Measurements from ENCODE around the gene SMAD4. TPM values are rescaled to one million over a fixed set of nuclear protein-coding genes. Genes with fewer than 3 reads are reported as not detected.

SMAD4 gene
- total RNA-seq, 1 experiment from 2014 or later, result 96.3 TPM

GRCh38 chr18:51054764-51055163 is 24.8 kb downstream of the SMAD4 start:
- intact Hi-C loops (cut with micrococcal nuclease), result loop anchor here (10.0 kb wide), 1 partner anchor 550 kb away; no protein-coding TSS in a partner anchor
- no peak overlapping the region for H3K4me2 ChIP-seq (ENCODE audit: low read length)
- H4K20me1 ChIP-seq (ENCODE audit: insufficient read depth), result peaks cover 5% of the 10 kb centered on the region; the same call in 1 of the 2 replicates
- no peaks in the 10 kb centered on the region for H3K27me3 ChIP-seq (ENCODE audit: insufficient read depth, low read length)
- peaks cover 17 to 29% of the 10 kb centered on the region in 2 experiments for H3K36me3 ChIP-seq (ENCODE audit: control insufficient read depth in 1 of 2, insufficient read depth in 2 of 2, low read length in 2 of 2)
- H3K9ac ChIP-seq (ENCODE audit: low read length), result no peak overlapping the region
- no peaks in the 10 kb centered on the region for H3K4me1 ChIP-seq (ENCODE audit: control insufficient read depth in 1 of 2, insufficient read depth in 2 of 2, low read length in 2 of 2)
- ChIA-PET CTCF (no interaction called here), POLR2A (no interaction called here), RAD21 (ENCODE audit: low non-redundant PET in 1 of 2, low total read pairs in 2 of 2, uncharacterized antibody in 2 of 2, unreplicated experiment in 2 of 2) (no interaction called here)
- no TSS peak for BruUV-seq (replicated peaks)
- no peak for ATAC-seq
- no peaks in the 10 kb centered on the region for H3K9me2 ChIP-seq (ENCODE audit: insufficient read depth)
- no peak overlapping the region for H2AFZ ChIP-seq (ENCODE audit: low read depth, low read length, poor library complexity, severe bottlenecking)
- no peak overlapping the region for H3K27ac ChIP-seq (ENCODE audit: low read depth, low read length)
- peaks cover 41% of the 10 kb centered on the region for H3K79me2 ChIP-seq (ENCODE audit: insufficient read depth, low read length)
- no peak for DNase-seq (ENCODE audit: low read depth, low spot score)
- no peak overlapping the region for H3K4me3 ChIP-seq (replicated peaks in 1 of 2; ENCODE audit: low read depth in 1 of 2, low read length in 2 of 2)
- TF ChIP-seq SIN3A (IDR thresholded peaks at IDR 0.05; ENCODE audit: low read depth) (no peak), ATF3 (IDR thresholded peaks at IDR 0.05) (no peak), ZNF274 (IDR thresholded peaks at IDR 0.05; ENCODE audit: low read depth, low read length) (no peak), TCF7L2 (IDR thresholded peaks at IDR 0.05; ENCODE audit: borderline replicate concordance, extremely low read depth, insufficient read depth, insufficient read length) (no peak), MAX (IDR thresholded peaks at IDR 0.05) (no peak), ZFX (IDR thresholded peaks at IDR 0.05) (no peak), FOSL1 (IDR thresholded peaks at IDR 0.05; ENCODE audit: low read depth) (no peak)
- no peaks in the 10 kb centered on the region for H3K9me3 ChIP-seq (ENCODE audit: control insufficient read depth in 1 of 2, insufficient read depth in 1 of 2, low read depth in 1 of 2, low read length in 2 of 2)

GRCh38 chr18:51059969-51060368 is 30.0 kb downstream of the SMAD4 start:
- Histone ChIP-seq H3K4me2 (ENCODE audit: low read length) (no peak overlapping the region), H3K27me3 (ENCODE audit: insufficient read depth, low read length) (no peaks in the 10 kb centered on the region), H3K9me3 (ENCODE audit: control insufficient read depth in 1 of 2, insufficient read depth in 1 of 2, low read depth in 1 of 2, low read length in 2 of 2) (no peaks in the 10 kb centered on the region), H3K27ac (ENCODE audit: low read depth, low read length) (no peak overlapping the region), H3K79me2 (ENCODE audit: insufficient read depth, low read length) (peaks cover 30% of the 10 kb centered on the region), H2AFZ (ENCODE audit: low read depth, low read length, poor library complexity, severe bottlenecking) (no peak overlapping the region), H3K4me1 (ENCODE audit: control insufficient read depth in 1 of 2, insufficient read depth in 2 of 2, low read length in 2 of 2) (no peaks in the 10 kb centered on the region), H3K9me2 (ENCODE audit: insufficient read depth) (no peaks in the 10 kb centered on the region), H3K36me3 (ENCODE audit: control insufficient read depth in 1 of 2, insufficient read depth in 2 of 2, low read length in 2 of 2) (peaks cover 25 to 29% of the 10 kb centered on the region in 2 experiments), H3K4me3 (replicated peaks in 1 of 2; ENCODE audit: low read depth in 1 of 2, low read length in 2 of 2) (no peak overlapping the region), H4K20me1 (ENCODE audit: insufficient read depth) (0 out of 2 replicates have a peak, but pooled peaks cover 5% of the 10 kb centered on the region), H3K9ac (ENCODE audit: low read length) (no peak overlapping the region)
- DNase-seq (ENCODE audit: low read depth, low spot score), result no peak
- RAD21 ChIA-PET (ENCODE audit: low non-redundant PET in 1 of 2, low total read pairs in 2 of 2, uncharacterized antibody in 2 of 2, unreplicated experiment in 2 of 2), result no interaction called here
- ATAC-seq, result no peak
- POLR2A ChIA-PET, result no interaction called here
- intact Hi-C loops (cut with micrococcal nuclease), result loop anchor here (10.0 kb wide), 1 partner anchor 555 kb away; no protein-coding TSS in a partner anchor
- no TSS peak for BruUV-seq (replicated peaks)
- CTCF ChIA-PET, result interaction anchor here (1.4 kb wide), 1 partner anchor 9 kb away, joined by 3 read pairs; no protein-coding TSS in a partner anchor
- TF ChIP-seq EZH2 (IDR thresholded peaks at IDR 0.05), result no peak
- no peak for TF ChIP-seq TCF7L2 (IDR thresholded peaks at IDR 0.05; ENCODE audit: borderline replicate concordance, extremely low read depth, insufficient read depth, insufficient read length)
- no peak for TF ChIP-seq YY1 (IDR thresholded peaks at IDR 0.05; ENCODE audit: extremely low read depth, insufficient replicate concordance, low read depth, low read length)
- TF ChIP-seq REST (IDR thresholded peaks at IDR 0.05; ENCODE audit: low read depth), result no peak
- TF ChIP-seq POLR2AphosphoS5 (IDR thresholded peaks at IDR 0.05; ENCODE audit: low read depth, low read length), result no peak
- no peak for TF ChIP-seq CBX3 (IDR thresholded peaks at IDR 0.05; ENCODE audit: low read depth)
- TF ChIP-seq JUND (IDR thresholded peaks at IDR 0.05), result no peak
- no peak for TF ChIP-seq ZFX (IDR thresholded peaks at IDR 0.05)
- TF ChIP-seq CTCF (IDR thresholded peaks at IDR 0.05 in 2 of 3, conservative IDR thresholded peaks at IDR 0.05 in 1 of 3; ENCODE audit: borderline replicate concordance in 1 of 3, insufficient read depth in 1 of 3, low read depth in 2 of 3, low read length in 2 of 3), result no peak

Measured in HCT116 (cell line).